NCI-H2196 (cell line): ENCODE measurements around the gene OGFOD3.

ENCODE experiments used
- DNase-seq: peaks from one replicate; lab custom pipeline; 2025; ENCODE audit not compliant: unreplicated experiment; lab: John Stamatoyannopoulos, UW

OGFOD3 gene

GRCh38 chr17:82446649-82447048 is 28.3 kb upstream of the OGFOD3 start:
- DNase-seq, result no peak

- DNase-seq, result no peak
Observed at GRCh38 chr17:82446124-82446523, 27.7 kb upstream of the OGFOD3 start.

GRCh38 chr17:82445542-82445941 is 27.2 kb upstream of the OGFOD3 start:
- no peak for DNase-seq

GRCh38 chr17:82444941-82445521 is 26.6 kb upstream of the OGFOD3 start:
- DNase-seq, result peak; percentile 56

- no peak for DNase-seq
Observed at GRCh38 chr17:82444284-82444893, 26.0 kb upstream of the OGFOD3 start.

- no peak for DNase-seq
Observed at GRCh38 chr17:82443465-82444283, 25.3 kb upstream of the OGFOD3 start.

- DNase-seq, result no peak
Observed at GRCh38 chr17:82442643-82443464, 24.5 kb upstream of the OGFOD3 start.

GRCh38 chr17:82441691-82442487 is 23.5 kb upstream of the OGFOD3 start:
- DNase-seq, result no peak

- DNase-seq, result peak; percentile 41
Observed at GRCh38 chr17:82440991-82441627, 22.7 kb upstream of the OGFOD3 start.

GRCh38 chr17:82440469-82440981 is 22.1 kb upstream of the OGFOD3 start:
- DNase-seq, result no peak

- no peak for DNase-seq
Observed at GRCh38 chr17:82439829-82440365, 21.5 kb upstream of the OGFOD3 start.

GRCh38 chr17:82439194-82439828 is 20.9 kb upstream of the OGFOD3 start:
- DNase-seq, result no peak

- no peak for DNase-seq
Observed at GRCh38 chr17:82438401-82439193, 20.2 kb upstream of the OGFOD3 start.

- no peak for DNase-seq
Observed at GRCh38 chr17:82437325-82437668, 18.9 kb upstream of the OGFOD3 start.

- no peak for DNase-seq
Observed at GRCh38 chr17:82436601-82437324, 18.4 kb upstream of the OGFOD3 start.

GRCh38 chr17:82435601-82436583 is 17.5 kb upstream of the OGFOD3 start:
- DNase-seq, result no peak

GRCh38 chr17:82435103-82435502 is 16.7 kb upstream of the OGFOD3 start:
- no peak for DNase-seq
